Measurements from ENCODE around the gene SHANK1. TPM values are rescaled to one million over a fixed set of nuclear protein-coding genes. Genes with fewer than 3 reads are reported as not detected.

SHANK1 gene
- total RNA-seq, 3 donors from 2014 or later (not counting 1 experiment from before 2014, with no cell fraction given): 0.05 to 0.75 (median 0.20) TPM

DNA sequence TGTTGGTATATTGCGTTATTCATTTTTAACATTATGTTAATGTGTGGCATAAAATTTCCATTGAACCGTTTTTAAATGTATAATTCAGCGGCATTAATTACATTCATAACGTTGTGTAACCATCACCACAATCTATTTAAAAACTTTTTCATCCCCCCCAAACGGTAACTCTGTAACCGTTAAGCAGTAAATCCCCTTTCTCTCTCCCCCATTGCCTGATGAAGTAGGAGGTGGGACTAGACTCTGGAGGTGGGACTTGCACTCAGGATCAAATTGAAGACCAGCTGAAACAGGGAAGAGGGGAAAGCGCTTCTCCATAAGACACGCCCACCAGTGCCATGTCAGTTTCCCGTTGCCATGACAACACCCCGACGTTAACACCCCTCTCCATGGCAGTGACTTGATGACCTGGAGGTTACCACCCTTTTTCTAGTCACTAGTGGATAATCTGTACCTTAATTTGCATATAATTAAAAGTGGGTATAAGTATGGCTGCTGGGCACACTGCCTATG lies 20.4 kb upstream of the SHANK1 start:
- no peak overlapping the region for H3K27ac ChIP-seq (ENCODE audit: low read length)

DNA sequence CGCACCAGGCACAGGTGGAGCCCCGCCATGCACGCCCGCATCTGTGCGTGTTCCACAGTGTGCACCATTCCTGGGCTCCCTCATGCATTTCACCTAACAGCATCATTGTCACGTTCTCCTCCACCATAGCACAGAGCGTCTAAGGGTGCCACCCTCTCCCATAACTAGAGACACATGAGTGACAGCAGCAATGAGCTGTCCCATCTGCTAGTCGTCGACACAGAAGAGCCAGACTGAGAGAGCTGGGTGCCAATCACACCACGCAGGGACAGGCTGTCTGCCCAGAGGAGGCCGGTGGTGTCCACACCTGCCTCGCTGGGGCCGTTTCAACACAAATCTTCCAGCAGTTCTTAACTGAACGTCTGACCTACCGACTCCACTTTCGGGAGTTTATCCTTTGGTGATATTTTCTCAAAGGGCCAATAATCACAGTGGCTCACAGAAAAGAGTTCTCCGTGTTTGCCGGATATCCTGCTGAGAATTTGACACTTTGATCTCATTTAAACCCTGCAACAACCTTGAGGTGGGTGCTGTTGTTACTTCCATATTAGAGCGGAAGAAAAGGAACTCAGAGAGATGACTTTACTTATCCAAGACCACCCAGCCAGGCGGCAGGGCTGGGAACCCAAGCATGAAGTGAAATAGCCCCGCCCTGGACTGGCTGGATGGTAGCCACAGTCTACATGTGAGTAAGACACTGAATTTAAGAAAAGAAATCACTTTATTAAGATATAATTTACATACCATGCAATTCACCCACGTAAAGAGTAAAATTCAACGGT lies 19.7 kb upstream of the SHANK1 start:
- no peak overlapping the region for H3K4me3 Mint-ChIP-seq
- no peaks in the 10 kb centered on the region for H3K36me3 Mint-ChIP-seq
- no peaks in the 10 kb centered on the region for H3K27me3 ChIP-seq (ENCODE audit: control insufficient read depth, insufficient read depth, low read length)
- no peaks in the 10 kb centered on the region for H3K9me3 ChIP-seq (ENCODE audit: control insufficient read depth, insufficient read depth, low read length)
- H3K36me3 ChIP-seq (ENCODE audit: control insufficient read depth, insufficient read depth, low read length): no peaks in the 10 kb centered on the region
- no peak overlapping the region for H3K4me3 ChIP-seq (ENCODE audit: low read length)
- H3K27ac ChIP-seq (ENCODE audit: low read length): no peak overlapping the region
- ATAC-seq (no peak), DNase-seq (no peak)
- peaks cover 11 to 25% of the 10 kb centered on the region in 2 donors for H3K27me3 Mint-ChIP-seq (ENCODE audit: low read depth in 2 of 2)
- WGBS (ENCODE audit: insufficient coverage): 86% methylated on average over 18 of the region's 23 CpGs
- H3K9me3 Mint-ChIP-seq: no peaks in the 10 kb centered on the region
- no peak overlapping the region for H3K27ac Mint-ChIP-seq
- H3K4me1 ChIP-seq (ENCODE audit: control insufficient read depth, insufficient read depth, low read length): no peaks in the 10 kb centered on the region
- no peaks in the 10 kb centered on the region for H3K4me1 Mint-ChIP-seq
- intact Hi-C loops (cut with micrococcal nuclease): no loop called here
- TF ChIP-seq, protein P1, sequence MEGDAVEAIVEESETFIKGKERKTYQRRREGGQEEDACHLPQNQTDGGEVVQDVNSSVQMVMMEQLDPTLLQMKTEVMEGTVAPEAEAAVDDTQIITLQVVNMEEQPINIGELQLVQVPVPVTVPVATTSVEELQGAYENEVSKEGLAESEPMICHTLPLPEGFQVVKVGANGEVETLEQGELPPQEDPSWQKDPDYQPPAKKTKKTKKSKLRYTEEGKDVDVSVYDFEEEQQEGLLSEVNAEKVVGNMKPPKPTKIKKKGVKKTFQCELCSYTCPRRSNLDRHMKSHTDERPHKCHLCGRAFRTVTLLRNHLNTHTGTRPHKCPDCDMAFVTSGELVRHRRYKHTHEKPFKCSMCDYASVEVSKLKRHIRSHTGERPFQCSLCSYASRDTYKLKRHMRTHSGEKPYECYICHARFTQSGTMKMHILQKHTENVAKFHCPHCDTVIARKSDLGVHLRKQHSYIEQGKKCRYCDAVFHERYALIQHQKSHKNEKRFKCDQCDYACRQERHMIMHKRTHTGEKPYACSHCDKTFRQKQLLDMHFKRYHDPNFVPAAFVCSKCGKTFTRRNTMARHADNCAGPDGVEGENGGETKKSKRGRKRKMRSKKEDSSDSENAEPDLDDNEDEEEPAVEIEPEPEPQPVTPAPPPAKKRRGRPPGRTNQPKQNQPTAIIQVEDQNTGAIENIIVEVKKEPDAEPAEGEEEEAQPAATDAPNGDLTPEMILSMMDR (IDR thresholded peaks at IDR 0.05): no peak

More for the DNA sequence above, 20.4 kb upstream of the SHANK1 start:
- WGBS (ENCODE audit: insufficient coverage): 65% methylated on average over 8 of the region's 11 CpGs
- Histone ChIP-seq H3K9me3 (ENCODE audit: control insufficient read depth, insufficient read depth, low read length) (no peaks in the 10 kb centered on the region), H3K4me1 (ENCODE audit: control insufficient read depth, insufficient read depth, low read length) (no peaks in the 10 kb centered on the region), H3K4me3 (ENCODE audit: low read length) (no peak overlapping the region), H3K36me3 (ENCODE audit: control insufficient read depth, insufficient read depth, low read length) (no peaks in the 10 kb centered on the region), H3K27me3 (ENCODE audit: control insufficient read depth, insufficient read depth, low read length) (no peaks in the 10 kb centered on the region)
- H3K27ac Mint-ChIP-seq: no peak overlapping the region
- no peak for DNase-seq
- H3K36me3 Mint-ChIP-seq: no peaks in the 10 kb centered on the region
- no peaks in the 10 kb centered on the region for H3K9me3 Mint-ChIP-seq
- TF ChIP-seq, protein P1 (IDR thresholded peaks at IDR 0.05): no peak
- H3K27me3 Mint-ChIP-seq (ENCODE audit: low read depth in 2 of 2): peaks cover 11 to 27% of the 10 kb centered on the region in 2 donors
- H3K4me3 Mint-ChIP-seq: no peak overlapping the region
- intact Hi-C loops (cut with micrococcal nuclease): no loop called here
- H3K4me1 Mint-ChIP-seq: no peaks in the 10 kb centered on the region
- ATAC-seq: no peak

- no peak for ATAC-seq
- Mint-ChIP-seq H3K27ac (no peak overlapping the region), H3K9me3 (no peaks in the 10 kb centered on the region), H3K36me3 (no peaks in the 10 kb centered on the region), H3K4me3 (no peak overlapping the region), H3K4me1 (no peaks in the 10 kb centered on the region), H3K27me3 (ENCODE audit: low read depth in 2 of 2) (peaks cover 11 to 18% of the 10 kb centered on the region in 2 donors)
- intact Hi-C loops (cut with micrococcal nuclease): no loop called here
- DNase-seq: no peak
- Histone ChIP-seq H3K27ac (ENCODE audit: low read length) (no peak overlapping the region), H3K4me1 (ENCODE audit: control insufficient read depth, insufficient read depth, low read length) (no peaks in the 10 kb centered on the region), H3K9me3 (ENCODE audit: control insufficient read depth, insufficient read depth, low read length) (no peaks in the 10 kb centered on the region), H3K4me3 (ENCODE audit: low read length) (no peak overlapping the region), H3K27me3 (ENCODE audit: control insufficient read depth, insufficient read depth, low read length) (no peaks in the 10 kb centered on the region), H3K36me3 (ENCODE audit: control insufficient read depth, insufficient read depth, low read length) (no peaks in the 10 kb centered on the region)
- WGBS (ENCODE audit: insufficient coverage): 75% methylated on average over 5 of the region's 5 CpGs
- TF ChIP-seq, protein P1 (IDR thresholded peaks at IDR 0.05): no peak
Measured at GRCh38 chr19:50736338-50736737, 16.7 kb upstream of the SHANK1 start.
